A549 (cell line): ENCODE data around the gene PCBP3.

ENCODE experiments used
- EP300 ChIP-seq, 2 experiments: fragments of >200 bp; sonication (Bioruptor Twin); formaldehyde crosslinking; IDR thresholded peaks; 2 replicates in 1 of 2; 3 replicates in 1 of 2; pipeline ENCODE4 v1.6.1; 2016 to 2017
- HMGXB4 ChIP-seq: fragments of 250-450 bp; sonication (Bioruptor Pico); IDR thresholded peaks from 2 replicates; pipeline ENCODE4 v1.5.0; 2021; ENCODE audit warnings: mild to moderate bottlenecking, moderate library complexity, borderline replicate concordance
- JUN ChIP-seq, 2 experiments: fragments of >200 bp; sonication (Bioruptor Twin); formaldehyde crosslinking; IDR thresholded peaks; 2 replicates in 1 of 2; 3 replicates in 1 of 2; pipeline ENCODE4 v1.6.1; 2016 to 2017
- NR3C1 ChIP-seq: fragments of >200 bp; sonication (Bioruptor Twin); formaldehyde crosslinking; IDR thresholded peaks from 3 replicates; pipeline ENCODE4 v1.6.1; 2017
- POLR2A ChIP-seq: IDR thresholded peaks from 2 replicates; pipeline ENCODE4 v1.6.1; 2012; ENCODE audit warnings: mild to moderate bottlenecking, low read length
- POLR2AphosphoS2 ChIP-seq: conservative IDR thresholded peaks from 2 replicates; pipeline ENCODE4 v1.6.1; 2012; ENCODE audit warnings: low read length, improper control_type of control experiment, inconsistent platforms
- RARB ChIP-seq: fragments of 250-450 bp; sonication (Bioruptor Pico); IDR thresholded peaks from 2 replicates; pipeline ENCODE4 v1.8.0; 2021; ENCODE audit warnings: mild to moderate bottlenecking, moderate library complexity
- RFX5 ChIP-seq: fragments of 450-650 bp; IDR thresholded peaks from 2 replicates; pipeline ENCODE4 v1.7.1; 2014; ENCODE audit warnings: antibody characterized with exemption, mild to moderate bottlenecking, moderate library complexity
- TF ChIP-seq, protein P1 (sequence below): fragments of >200 bp; sonication (Bioruptor Twin); formaldehyde crosslinking; IDR thresholded peaks from 3 replicates; pipeline ENCODE4 v1.5.1; 2016

DNA sequence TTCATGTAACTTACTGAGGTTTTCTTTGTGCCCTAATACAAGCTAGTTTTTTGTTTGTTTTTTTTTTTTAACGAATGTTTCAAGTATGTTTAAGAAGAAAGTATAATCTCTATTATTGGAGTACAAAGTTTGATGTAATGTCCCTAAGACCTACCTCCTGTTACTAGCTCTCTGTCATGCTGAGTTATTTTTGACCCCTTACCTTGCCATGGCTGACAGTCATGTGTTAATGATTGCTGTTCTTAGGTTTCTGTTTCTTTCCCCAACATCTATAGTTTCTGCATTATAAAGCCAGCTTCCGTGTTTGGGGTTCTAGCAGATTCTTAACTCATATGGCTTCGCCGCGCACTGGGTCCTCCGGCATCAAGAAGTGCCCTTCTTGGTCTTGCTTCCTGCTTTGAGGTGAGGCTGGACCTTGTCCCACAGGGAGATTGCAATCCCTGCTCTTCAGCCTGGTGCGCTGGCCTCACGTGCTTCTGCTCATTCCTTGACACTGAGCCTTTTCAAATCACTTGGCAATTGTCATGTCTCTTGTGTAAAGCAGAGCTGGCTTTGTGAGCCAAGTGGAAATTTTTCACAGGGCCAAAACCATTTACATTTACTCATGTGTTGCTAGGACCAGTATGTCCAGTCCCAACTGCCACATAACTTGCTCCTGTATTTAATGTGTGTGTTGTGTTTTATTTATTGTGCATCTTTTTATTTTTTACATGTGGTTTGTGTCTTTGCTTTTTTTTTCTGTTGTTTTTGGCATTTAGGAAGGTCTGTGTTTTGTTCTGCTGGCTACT is 203.0 kb downstream of the PCBP3 start:
- TF ChIP-seq RFX5, result no peak
- TF ChIP-seq, protein P1, sequence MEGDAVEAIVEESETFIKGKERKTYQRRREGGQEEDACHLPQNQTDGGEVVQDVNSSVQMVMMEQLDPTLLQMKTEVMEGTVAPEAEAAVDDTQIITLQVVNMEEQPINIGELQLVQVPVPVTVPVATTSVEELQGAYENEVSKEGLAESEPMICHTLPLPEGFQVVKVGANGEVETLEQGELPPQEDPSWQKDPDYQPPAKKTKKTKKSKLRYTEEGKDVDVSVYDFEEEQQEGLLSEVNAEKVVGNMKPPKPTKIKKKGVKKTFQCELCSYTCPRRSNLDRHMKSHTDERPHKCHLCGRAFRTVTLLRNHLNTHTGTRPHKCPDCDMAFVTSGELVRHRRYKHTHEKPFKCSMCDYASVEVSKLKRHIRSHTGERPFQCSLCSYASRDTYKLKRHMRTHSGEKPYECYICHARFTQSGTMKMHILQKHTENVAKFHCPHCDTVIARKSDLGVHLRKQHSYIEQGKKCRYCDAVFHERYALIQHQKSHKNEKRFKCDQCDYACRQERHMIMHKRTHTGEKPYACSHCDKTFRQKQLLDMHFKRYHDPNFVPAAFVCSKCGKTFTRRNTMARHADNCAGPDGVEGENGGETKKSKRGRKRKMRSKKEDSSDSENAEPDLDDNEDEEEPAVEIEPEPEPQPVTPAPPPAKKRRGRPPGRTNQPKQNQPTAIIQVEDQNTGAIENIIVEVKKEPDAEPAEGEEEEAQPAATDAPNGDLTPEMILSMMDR, result no peak
- TF ChIP-seq POLR2A, result no peak
- TF ChIP-seq EP300 (IDR thresholded peaks at IDR 0.05), result no peak
- no peak for TF ChIP-seq RARB (CRISPR knock-in tag)
- no peak for TF ChIP-seq JUN (IDR thresholded peaks at IDR 0.05)
- TF ChIP-seq NR3C1, result no peak
- TF ChIP-seq HMGXB4, result no peak
- TF ChIP-seq POLR2AphosphoS2, result no peak
